Measurements from ENCODE around the gene NEURL3.

DNA sequence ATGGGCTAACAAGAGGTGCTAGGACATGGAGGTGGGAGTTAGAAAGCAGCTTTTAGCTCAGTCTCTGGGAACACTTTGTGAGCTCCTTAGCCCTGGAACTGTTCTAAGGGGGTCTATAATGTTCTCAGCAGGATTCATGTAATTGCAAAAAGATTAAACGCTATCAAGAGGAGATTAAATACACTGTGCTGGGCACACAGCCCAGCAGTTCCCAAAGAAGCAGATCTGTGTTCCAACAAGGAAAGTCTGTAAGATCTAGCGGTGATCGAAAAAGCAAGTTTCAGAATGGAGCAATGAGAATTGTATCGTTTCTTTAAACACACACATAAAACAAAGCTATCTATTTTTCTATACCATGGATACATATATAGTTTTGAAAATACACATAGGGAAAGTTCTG is 29.0 kb upstream of the NEURL3 start:
- no peak for TF ChIP-seq RNF2 (IDR thresholded peaks at IDR 0.05; ENCODE audit: borderline replicate concordance, low read depth, low read length, missing control alignments, poor library complexity, severe bottlenecking)
- TF ChIP-seq POLR2AphosphoS5 (IDR thresholded peaks at IDR 0.05; ENCODE audit: low read depth, low read length), result no peak
- TF ChIP-seq CTCF (IDR thresholded peaks at IDR 0.05; ENCODE audit: control extremely low read depth in 1 of 3, insufficient read depth in 1 of 3, low read depth in 1 of 3, low read length in 3 of 3), result no peak
- TF ChIP-seq, protein P1, sequence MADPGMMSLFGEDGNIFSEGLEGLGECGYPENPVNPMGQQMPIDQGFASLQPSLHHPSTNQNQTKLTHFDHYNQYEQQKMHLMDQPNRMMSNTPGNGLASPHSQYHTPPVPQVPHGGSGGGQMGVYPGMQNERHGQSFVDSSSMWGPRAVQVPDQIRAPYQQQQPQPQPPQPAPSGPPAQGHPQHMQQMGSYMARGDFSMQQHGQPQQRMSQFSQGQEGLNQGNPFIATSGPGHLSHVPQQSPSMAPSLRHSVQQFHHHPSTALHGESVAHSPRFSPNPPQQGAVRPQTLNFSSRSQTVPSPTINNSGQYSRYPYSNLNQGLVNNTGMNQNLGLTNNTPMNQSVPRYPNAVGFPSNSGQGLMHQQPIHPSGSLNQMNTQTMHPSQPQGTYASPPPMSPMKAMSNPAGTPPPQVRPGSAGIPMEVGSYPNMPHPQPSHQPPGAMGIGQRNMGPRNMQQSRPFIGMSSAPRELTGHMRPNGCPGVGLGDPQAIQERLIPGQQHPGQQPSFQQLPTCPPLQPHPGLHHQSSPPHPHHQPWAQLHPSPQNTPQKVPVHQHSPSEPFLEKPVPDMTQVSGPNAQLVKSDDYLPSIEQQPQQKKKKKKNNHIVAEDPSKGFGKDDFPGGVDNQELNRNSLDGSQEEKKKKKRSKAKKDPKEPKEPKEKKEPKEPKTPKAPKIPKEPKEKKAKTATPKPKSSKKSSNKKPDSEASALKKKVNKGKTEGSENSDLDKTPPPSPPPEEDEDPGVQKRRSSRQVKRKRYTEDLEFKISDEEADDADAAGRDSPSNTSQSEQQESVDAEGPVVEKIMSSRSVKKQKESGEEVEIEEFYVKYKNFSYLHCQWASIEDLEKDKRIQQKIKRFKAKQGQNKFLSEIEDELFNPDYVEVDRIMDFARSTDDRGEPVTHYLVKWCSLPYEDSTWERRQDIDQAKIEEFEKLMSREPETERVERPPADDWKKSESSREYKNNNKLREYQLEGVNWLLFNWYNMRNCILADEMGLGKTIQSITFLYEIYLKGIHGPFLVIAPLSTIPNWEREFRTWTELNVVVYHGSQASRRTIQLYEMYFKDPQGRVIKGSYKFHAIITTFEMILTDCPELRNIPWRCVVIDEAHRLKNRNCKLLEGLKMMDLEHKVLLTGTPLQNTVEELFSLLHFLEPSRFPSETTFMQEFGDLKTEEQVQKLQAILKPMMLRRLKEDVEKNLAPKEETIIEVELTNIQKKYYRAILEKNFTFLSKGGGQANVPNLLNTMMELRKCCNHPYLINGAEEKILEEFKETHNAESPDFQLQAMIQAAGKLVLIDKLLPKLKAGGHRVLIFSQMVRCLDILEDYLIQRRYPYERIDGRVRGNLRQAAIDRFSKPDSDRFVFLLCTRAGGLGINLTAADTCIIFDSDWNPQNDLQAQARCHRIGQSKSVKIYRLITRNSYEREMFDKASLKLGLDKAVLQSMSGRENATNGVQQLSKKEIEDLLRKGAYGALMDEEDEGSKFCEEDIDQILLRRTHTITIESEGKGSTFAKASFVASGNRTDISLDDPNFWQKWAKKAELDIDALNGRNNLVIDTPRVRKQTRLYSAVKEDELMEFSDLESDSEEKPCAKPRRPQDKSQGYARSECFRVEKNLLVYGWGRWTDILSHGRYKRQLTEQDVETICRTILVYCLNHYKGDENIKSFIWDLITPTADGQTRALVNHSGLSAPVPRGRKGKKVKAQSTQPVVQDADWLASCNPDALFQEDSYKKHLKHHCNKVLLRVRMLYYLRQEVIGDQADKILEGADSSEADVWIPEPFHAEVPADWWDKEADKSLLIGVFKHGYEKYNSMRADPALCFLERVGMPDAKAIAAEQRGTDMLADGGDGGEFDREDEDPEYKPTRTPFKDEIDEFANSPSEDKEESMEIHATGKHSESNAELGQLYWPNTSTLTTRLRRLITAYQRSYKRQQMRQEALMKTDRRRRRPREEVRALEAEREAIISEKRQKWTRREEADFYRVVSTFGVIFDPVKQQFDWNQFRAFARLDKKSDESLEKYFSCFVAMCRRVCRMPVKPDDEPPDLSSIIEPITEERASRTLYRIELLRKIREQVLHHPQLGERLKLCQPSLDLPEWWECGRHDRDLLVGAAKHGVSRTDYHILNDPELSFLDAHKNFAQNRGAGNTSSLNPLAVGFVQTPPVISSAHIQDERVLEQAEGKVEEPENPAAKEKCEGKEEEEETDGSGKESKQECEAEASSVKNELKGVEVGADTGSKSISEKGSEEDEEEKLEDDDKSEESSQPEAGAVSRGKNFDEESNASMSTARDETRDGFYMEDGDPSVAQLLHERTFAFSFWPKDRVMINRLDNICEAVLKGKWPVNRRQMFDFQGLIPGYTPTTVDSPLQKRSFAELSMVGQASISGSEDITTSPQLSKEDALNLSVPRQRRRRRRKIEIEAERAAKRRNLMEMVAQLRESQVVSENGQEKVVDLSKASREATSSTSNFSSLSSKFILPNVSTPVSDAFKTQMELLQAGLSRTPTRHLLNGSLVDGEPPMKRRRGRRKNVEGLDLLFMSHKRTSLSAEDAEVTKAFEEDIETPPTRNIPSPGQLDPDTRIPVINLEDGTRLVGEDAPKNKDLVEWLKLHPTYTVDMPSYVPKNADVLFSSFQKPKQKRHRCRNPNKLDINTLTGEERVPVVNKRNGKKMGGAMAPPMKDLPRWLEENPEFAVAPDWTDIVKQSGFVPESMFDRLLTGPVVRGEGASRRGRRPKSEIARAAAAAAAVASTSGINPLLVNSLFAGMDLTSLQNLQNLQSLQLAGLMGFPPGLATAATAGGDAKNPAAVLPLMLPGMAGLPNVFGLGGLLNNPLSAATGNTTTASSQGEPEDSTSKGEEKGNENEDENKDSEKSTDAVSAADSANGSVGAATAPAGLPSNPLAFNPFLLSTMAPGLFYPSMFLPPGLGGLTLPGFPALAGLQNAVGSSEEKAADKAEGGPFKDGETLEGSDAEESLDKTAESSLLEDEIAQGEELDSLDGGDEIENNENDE (IDR thresholded peaks at IDR 0.05; ENCODE audit: insufficient replicate concordance, low read length), result no peak
- TF ChIP-seq POLR2A (IDR thresholded peaks at IDR 0.05; ENCODE audit: control extremely low read depth in 1 of 2, low read depth in 2 of 2, low read length in 2 of 2), result no peak
- no peak for TF ChIP-seq NANOG (IDR thresholded peaks at IDR 0.05; ENCODE audit: insufficient read depth, low read depth, low read length, poor library complexity, severe bottlenecking)
- no peak for TF ChIP-seq CBX5 (IDR thresholded peaks at IDR 0.05; ENCODE audit: low read depth, low read length)
- no peak for TF ChIP-seq CREB1 (IDR thresholded peaks at IDR 0.05)
- TF ChIP-seq RAD21 (IDR thresholded peaks at IDR 0.05 in 1 of 2, conservative IDR thresholded peaks at IDR 0.05 in 1 of 2; ENCODE audit: low read depth in 2 of 2, low read length in 2 of 2), result no peak
- no peak for TF ChIP-seq EP300 (IDR thresholded peaks at IDR 0.05; ENCODE audit: borderline replicate concordance in 1 of 2, low read depth in 2 of 2, low read length in 2 of 2)
- no peak for TF ChIP-seq SP2 (IDR thresholded peaks at IDR 0.05; ENCODE audit: low read length)
- no peak for TF ChIP-seq EZH2 (IDR thresholded peaks at IDR 0.05; ENCODE audit: low read depth, low read length, severe bottlenecking)
- no peak for TF ChIP-seq SP1 (IDR thresholded peaks at IDR 0.05; ENCODE audit: low read depth, low read length)

All from H1 (cell line).